D341Med (cell line): ENCODE data around the gene EXOSC5.
A peak's percentile ranks its signal among the peaks of the same experiment; 100 is the strongest.
"Not testable (repeated sequence)": the region's sequence is repeated elsewhere in the genome, so short reads cannot be mapped to it uniquely, and the experiment has no call there.

ENCODE experiments used
- DNase-seq: peaks from one replicate; pipeline ENCODE4 v3.0.0; 2012; ENCODE audit warnings: low spot score

The EXOSC5 gene

DNA sequence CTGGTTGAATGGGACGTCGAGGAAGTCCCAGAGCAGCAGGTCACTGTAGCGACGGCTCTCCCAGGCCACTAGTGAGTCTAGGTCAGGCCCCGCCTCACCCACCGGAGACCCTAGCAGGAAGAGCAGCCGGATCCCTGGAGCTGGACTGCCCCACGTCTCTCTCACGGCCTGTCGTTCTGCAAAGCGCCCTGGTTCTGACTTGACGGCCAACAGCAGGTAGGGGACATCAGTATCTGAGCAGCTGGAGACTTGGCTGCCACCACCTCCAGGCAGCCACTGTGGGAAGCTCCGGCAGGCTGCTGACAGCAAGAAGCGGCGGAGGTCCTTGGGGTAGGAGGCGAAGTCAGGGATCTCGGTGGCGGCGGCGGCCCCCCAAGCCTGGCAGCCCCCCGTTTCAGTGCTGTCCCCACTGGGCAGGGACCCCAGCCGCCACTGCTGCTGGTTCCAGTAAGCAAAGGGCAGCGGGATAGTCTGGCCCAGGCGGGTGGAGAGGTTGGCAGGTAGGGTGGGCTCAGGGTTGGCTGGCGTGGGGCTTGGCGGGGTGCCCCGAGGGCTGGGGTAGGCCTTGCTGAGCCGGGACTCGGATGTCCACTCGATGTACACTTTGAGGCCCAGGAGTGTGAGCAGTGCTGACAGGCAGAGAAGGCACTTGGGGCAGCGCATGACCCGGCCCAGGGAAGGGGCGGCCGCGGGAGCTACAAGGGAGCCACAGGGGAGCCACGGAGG is 29.1 kb upstream of the EXOSC5 start:
- DNase-seq: no peak

DNA sequence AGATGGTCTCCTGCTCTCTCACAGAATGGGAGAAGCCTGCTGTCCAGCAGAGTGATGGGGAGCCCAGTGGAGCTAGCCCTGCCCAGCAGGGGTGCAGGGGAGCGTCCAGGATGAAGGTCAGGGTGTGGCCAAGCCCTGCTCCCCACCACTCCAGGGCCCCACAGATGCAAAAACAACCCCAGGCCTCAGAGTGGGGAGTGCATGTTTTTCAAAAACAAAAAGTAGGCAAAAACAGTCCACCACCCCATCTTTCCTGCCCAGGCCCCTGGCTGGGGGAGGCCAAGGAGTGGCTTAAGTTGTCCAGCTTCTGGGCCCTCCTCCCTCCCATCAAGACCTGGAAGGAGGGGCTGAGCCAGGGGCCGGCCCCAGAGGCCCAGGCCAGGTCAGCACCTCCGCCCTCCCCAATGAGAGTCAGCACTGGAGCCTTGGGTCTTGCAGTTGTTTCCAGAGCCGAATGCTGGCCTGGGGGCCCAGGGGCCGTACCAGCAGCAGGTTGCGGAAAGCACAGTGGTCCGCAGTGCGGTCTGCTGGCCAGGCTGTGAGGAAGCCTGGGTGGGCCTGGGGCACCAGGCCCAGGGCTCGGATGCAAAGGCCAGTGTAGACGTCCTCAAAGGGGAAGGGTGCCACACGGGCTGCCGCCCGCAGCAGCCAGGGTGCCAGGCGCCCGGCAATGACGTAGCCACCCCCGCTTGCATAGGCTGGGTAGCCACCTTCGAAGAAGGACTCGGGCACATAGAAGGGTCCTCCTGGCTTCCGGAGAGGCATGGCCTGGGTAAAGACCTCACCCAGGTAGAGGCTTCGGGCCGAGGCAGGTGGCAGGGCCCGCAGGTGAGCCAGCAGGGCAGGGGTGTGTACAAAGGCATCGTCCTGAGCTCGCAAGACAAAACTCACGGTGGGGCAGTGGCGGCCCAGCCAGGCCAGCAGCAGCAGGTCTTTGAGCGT is 28.3 kb upstream of the EXOSC5 start:
- no peak for DNase-seq

DNA sequence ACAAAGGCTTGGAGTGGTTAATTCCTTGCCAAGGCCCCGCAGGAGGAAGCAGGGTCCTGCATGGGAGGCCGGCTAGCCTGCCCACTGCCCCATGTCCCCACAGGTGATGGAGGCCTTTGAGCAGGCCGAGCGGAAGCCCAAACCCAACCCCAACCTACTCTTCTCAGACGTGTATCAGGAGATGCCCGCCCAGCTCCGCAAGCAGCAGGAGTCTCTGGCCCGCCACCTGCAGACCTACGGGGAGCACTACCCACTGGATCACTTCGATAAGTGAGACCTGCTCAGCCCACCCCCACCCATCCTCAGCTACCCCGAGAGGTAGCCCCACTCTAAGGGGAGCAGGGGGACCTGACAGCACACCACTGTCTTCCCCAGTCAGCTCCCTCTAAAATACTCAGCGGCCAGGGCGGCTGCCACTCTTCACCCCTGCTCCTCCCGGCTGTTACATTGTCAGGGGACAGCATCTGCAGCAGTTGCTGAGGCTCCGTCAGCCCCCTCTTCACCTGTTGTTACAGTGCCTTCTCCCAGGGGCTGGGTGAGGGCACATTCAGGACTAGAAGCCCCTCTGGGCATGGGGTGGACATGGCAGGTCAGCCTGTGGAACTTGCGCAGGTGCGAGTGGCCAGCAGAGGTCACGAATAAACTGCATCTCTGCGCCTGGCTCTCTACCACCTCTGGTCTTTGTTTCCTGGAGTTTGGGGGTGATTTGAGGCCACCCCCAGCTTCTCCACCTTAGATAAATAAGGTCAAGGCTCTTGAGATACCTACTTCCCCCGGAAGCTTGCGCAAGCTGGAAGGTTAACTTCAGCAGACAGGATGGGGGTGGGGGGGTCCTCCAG is 27.4 kb upstream of the EXOSC5 start:
- DNase-seq: no peak

DNA sequence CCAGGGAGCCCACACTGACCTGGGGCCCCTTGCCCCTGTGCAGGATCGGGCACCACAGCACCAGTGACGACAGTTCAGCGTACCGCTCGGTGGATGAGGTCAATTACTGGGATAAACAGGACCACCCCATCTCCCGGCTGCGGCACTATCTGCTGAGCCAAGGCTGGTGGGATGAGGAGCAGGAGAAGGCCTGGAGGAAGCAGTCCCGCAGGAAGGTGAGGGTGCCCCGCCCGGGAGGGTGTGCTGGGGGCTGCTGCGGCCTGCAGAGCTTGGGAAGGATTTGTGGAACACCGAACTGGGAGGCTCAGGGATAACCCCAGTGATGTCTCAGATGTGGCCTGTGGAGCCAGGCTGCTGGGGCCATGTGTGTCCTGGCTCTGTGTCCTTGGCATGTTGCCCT is 25.8 kb upstream of the EXOSC5 start:
- DNase-seq: no peak

DNA sequence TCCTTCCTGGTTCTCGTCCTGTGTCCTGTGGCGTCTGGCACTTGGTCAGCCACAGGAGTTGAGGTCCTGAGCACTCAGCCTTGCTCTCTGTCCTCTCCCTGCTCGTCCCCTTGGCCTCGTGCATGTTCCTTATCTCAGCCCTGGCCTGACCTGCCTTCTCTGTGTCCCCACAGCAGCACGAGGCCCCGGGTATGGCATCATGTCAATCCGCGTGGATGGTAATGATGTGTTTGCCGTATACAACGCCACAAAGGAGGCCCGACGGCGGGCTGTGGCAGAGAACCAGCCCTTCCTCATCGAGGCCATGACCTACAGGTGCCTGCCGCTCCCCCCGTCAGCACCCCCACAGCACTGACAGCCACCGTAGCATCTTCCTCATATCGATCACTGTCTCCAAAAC is 25.3 kb upstream of the EXOSC5 start:
- no peak for DNase-seq

DNA sequence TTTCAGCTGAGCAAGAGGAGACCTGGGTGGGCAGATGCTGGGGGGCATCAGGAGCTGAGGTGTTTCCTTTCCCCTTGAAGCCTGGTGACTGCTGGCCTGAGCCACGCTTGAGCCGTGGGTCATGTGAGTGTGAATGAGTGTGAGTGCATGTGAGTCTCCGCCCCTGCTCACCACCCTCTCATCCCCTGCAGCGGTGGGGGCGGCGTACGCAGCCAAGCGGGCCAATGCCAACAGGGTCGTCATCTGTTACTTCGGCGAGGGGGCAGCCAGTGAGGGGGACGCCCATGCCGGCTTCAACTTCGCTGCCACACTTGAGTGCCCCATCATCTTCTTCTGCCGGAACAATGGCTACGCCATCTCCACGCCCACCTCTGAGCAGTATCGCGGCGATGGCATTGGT is 24.8 kb upstream of the EXOSC5 start:
- DNase-seq: no peak

DNA sequence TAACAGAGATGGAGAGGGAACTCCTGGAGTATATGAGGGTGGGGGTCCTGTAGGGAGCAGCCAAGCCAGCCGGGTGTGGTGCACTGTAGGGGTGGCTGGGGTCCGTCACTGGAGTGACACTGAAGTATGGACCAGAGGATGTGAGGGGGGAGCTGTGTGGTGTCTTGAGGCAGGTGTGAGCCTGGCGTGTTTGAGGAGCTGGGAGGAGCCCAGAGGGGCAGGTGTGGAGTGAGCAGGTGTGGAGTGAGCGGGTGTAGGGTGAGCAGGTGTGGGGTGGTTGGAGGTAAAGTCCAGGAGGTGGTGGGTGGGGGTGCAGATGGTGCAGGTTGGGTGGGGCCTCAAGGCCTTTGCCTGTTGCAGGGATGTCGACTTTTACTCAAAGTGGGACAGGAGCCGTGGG is 24.2 kb upstream of the EXOSC5 start:
- no peak for DNase-seq

DNA sequence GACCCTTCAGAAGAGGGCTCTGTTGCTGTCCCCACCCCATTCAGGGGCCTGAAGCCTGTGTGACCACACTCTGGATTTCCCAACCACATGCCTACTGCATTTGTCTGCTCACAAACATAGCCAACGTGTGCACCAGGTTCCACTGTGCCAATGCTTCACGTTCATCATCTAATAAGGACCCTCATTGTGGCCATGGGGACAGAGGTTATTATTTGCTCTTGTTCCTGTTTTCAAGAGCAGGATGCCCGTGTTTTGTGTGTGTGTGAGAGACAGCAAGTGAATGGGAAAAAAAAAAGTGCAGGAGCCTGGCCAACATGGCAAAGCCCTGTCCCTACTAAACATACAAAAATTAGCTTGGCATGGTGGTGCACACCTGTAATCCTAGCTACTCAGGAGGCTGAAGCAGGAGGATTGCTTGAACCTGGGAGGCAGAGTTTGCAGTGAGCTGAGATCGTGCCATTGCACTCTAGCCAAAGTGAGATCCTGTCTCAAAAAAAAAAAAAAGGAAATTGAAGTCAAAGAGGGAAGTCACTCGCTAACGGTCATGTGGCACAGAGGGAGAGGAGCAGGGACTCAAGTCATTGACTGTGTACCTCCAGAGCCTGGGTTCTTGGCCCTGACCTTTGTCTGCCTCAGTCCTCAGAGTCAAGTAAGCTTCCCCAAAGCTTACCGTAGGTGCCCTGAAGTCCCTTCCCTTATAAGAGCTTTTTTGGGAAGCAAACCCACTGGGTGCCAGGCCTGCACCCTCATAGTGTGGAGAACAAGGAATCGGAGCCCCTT is 23.1 kb upstream of the EXOSC5 start:
- DNase-seq: no peak

DNA sequence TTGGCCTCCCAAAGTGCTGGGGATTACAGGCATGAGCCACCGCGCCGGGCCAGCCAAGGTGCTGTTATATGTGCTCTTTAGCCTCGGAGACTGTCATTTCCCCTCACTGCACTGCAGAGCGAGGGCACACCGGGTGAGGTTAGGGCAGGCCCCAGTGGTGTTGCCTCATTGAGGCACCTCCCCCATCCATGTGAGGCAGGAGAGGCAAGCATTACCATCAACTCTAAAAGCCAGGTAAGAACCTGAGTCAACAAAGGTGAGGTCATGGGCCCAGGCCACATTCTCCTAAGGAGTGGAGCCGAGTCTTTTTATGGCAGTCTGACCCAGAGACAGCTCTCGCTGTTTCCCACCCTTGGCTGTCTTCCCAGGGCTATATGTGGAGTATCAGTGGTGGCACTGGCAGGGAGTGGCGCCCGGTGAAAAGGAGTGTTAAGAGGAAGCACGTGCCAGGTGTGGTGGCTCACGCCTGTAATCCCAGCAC is 19.1 kb upstream of the EXOSC5 start:
- no peak for DNase-seq

DNA sequence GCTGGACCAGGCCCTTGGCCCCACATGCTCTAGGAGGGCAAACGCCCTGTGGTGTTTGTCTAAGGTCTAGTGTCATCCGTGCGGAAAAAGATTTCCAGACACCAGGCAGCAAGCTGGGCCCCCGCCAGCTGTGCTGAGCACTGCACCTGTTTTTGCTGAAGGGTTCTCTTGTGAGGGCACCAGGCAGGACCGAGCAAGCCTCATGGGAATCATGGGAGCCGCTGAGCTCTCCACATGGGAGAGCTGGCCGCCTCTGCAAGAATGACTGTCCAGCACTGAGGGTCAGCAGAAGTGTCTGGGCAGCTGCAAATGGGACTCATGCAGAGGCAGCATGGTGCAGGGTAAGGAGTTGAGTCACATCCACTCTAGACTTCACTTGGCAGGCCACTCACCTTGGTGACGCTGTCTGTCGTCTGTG is 18.0 kb upstream of the EXOSC5 start:
- no peak for DNase-seq

DNA sequence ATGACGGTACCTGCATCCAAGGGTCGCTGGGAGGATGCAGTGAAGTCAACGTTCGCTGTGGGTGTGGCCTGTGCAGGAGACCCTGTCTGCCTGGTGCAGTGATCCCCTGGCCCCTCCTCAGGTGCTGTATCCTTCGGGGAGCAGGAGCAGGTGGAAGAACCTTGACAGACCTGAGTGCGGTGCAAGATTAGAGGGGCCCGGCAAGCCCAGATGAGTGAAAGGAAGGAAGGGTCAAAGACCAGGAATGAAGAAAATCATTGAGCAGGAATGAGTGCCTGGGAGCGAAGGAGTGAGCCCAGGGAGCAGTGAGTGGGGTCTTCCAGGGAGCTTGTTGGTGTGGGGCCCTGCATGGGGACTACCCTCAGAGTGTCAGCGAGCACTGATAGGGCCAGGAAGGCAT is 17.3 kb upstream of the EXOSC5 start:
- DNase-seq: no peak

DNA sequence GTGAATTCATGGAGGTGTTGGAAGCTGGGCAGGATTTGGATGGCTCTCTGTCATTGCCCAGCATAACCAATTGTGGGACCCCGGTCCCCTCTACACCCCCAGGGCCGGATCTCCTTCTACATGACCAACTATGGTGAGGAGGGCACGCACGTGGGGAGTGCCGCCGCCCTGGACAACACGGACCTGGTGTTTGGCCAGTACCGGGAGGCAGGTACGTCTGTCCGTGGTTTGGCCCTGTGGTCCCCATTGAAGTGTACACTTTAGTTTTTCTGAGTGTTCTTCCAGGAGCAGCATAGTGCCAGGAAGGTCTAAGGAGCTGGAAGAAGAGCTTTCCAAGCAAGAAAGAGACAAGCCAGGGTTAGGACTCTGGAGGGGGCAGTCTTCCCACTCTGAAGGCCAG is 16.8 kb upstream of the EXOSC5 start:
- DNase-seq: no peak

DNA sequence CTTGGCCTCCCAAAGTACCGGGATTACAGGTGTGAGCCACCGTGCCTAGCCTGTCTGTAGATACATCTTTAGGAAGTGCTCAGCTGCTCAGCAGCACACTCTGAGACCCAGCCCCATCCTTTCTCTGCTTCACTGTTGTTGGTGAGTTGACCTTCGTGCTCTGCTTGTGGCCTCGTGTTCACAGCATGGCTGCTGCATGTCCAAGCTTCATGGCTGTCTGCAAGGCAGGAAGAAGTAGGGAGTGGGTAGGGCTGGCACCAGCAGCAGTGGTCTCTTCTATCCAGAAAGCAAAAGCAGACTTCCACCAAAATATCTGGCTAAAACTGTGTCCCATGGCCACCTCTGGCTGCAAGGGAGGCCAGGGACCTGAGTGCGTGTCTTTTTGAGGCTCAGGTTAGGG is 15.8 kb upstream of the EXOSC5 start:
- no peak for DNase-seq

DNA sequence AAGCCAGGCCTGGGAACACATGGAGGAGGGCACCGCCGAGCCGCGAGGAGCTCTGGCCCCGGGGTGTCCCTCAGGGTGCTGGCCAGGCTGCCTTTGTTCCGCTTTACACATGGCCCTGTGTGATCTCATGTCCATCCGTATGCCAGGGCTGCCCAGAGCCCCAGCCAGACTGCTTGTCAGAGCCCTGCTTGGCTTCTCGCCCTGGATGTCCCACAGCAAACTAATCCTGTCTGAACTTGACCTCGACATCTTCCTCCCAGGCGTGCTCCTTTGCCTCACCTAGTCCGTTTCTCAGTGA is 14.8 kb upstream of the EXOSC5 start:
- DNase-seq: no peak

DNA sequence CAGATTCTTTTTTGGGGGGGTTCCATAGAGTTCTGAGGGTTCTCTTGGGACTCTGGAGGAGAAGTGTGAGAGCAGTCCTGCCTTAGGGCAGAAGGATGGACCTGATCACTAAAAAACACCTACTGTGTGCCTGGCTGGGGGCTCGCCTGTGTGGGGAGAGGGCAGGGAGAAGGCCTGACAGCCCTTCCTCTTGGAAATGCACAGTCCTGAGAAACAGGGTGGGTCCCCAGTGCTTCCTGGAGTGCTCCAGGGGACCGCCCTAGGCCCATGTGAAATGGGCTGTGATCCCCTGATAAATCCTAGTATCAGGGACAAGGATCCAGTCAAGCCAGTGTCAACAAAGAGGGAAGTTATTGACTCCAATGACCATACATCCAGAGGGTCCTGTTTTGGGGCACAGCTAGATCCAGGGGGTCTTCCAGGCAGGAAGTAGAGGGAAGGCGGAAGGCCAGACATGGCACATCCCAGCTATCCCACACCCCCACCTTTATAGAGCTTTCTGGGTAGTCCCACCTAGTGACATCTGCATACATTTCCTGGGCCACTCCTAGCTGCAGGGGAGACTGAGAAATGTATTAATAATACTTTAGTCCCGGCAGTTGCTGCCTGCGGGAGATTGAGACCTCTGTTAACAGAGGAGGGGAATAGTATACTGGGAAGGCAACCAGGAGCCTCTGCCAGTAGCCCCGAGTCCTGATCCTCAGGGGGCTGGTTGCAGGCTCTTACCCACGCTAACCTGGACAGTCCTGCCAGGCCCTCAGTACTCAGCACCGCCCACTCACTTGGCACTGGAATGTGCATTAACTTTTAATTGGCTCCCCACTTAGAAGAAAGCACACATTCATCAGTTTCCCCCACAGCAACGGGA is 14.2 kb upstream of the EXOSC5 start:
- DNase-seq: no peak

DNA sequence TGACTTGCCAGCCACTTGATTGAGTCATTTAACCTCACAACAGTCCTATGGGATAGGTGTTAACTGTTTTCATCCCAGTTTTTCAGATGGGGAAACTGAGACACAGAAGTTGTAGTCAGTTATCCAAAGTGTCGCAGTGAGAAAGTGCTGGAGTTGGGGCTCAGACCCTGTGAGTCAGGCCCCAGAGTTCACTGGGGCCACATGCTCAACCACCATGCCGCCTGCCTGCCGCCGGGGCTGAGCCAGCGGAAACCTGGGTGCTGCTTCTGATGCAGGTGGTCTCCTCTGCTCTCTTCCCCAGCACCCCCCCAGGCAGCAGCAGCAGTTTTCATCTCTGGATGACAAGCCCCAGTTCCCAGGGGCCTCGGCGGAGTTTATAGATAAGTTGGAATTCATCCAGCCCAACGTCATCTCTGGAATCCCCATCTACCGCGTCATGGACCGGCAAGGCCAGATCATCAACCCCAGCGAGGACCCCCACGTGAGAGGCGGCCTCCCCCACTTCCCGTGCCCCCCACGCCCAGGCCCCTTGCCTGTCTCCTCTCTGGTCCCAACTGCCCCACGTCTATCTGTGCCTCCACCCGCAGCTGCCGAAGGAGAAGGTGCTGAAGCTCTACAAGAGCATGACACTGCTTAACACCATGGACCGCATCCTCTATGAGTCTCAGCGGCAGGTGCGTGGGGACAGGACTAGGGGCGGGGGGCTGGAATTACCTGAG is 13.3 kb upstream of the EXOSC5 start:
- no peak for DNase-seq

DNA sequence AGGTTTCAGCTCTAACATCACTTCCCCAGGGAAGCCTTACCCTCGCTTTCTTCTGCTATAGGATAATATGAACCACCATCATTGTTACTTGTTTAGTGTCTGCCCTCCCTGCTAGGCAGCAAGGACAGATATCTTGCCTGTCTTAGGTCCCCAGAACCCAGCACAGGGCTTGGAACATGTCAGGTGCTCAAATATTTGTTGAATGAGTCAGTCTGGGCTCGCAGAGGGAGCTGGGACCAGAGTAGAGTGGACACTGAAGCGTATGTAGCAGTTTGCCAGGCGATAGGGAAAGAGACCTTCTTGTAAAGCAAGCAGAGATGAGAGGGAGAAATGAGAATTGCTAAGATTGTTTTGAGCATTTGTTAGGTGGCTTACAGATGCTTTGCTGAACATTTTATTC is 12.1 kb upstream of the EXOSC5 start:
- DNase-seq: no peak

DNA sequence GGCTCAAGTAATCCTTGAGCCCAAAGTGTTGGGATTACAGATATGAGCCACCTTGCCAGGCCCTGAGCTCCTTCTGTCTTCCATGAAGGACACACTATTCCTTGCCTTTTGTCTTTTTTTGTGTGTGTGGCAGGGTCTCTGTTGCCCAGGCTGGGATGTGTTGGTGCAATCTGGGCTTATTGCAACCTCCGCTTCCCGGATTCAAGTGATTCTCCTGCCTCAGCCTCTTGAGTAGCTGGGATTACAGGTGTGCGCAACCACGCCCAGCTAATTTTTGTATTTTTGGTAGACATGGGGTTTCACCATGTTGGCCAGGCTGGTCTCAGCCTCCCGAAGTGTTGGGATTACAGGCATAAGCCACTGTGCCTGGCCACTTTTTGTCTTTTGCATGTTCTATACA is 11.7 kb upstream of the EXOSC5 start:
- DNase-seq: not testable (repeated sequence)

DNA sequence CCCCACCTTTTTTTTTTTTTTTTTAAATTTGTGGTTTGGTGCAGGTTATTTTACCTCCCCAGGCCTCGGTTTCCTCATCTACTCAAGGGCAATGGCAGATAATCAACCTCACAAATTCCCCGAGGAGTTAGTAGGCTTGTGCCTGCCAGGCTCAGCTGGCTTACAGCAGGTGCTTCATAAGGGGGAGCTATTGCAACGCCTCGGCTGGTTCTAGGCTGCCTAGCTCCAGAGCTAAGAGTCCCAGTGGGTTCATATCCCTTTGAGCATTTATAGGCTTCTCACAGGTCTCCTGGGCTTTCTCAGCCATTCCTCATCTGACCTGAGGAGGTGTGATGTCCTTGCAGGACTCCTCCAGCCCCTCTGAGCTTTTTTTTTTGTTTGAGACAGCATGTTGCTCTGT is 11.1 kb upstream of the EXOSC5 start:
- DNase-seq: peak; percentile 67

DNA sequence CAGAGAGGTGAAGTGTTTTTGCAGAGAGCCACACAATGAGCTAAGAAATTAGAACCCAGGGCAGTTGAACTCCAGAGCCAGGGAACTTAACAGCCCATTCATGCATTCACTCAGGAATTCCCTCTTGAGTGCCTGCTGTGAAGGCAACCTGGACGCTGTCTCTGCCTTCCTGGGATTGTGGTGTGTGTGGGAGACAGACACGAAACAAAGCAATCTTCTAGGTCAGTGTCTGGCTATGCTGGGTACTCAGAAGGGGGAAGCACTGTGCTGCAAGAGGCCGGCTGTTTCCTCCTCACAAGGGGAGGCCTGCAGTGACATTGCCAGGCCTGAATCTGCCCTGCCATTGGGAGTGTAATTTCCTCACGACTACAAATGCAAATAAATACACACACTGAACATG is 10.1 kb upstream of the EXOSC5 start:
- no peak for DNase-seq
